Smooth muscle cell (in vitro differentiated cells): Measurements from ENCODE around the gene TCF4. TPM values are rescaled to one million over a fixed set of nuclear protein-coding genes. Genes with fewer than 3 reads are reported as not detected.

Source experiments
- DNase-seq: peaks from one replicate; lab custom pipeline; 2025; ENCODE audit not compliant: unreplicated experiment; lab: John Stamatoyannopoulos, UW
- H2AFZ ChIP-seq: fragments of 200-600 bp; sonication (generic); 2 replicates; pipeline ENCODE4 v1.6.0; 2016; ENCODE audit warnings: antibody characterized with exemption, low read depth, mild to moderate bottlenecking
- H3F3A ChIP-seq: fragments of 200-600 bp; sonication (generic); 2 replicates; pipeline ENCODE4 v1.6.0; 2017; ENCODE audit warnings: antibody characterized with exemption, low read depth
- H3K27ac ChIP-seq: fragments of 200-600 bp; sonication (generic); 2 replicates; pipeline ENCODE4 v1.5.1; 2016; ENCODE audit warnings: low read depth, mild to moderate bottlenecking
- H3K27me3 ChIP-seq: fragments of 200-600 bp; sonication (generic); 2 replicates; pipeline ENCODE4 v1.6.1; 2016; ENCODE audit warnings: low read depth, mild to moderate bottlenecking
- H3K36me3 ChIP-seq: fragments of 200-600 bp; sonication (generic); 2 replicates; pipeline ENCODE4 v1.5.1; 2016; ENCODE audit warnings: low read depth
- H3K4me1 ChIP-seq: fragments of 200-600 bp; sonication (generic); 2 replicates; pipeline ENCODE4 v1.5.1; 2016; ENCODE audit warnings: low read depth
- H3K4me2 ChIP-seq: fragments of 200-600 bp; sonication (generic); 2 replicates; pipeline ENCODE4 v1.6.0; 2016; ENCODE audit warnings: mild to moderate bottlenecking
- H3K4me3 ChIP-seq: fragments of 200-600 bp; sonication (generic); 2 replicates; pipeline ENCODE4 v1.5.1; 2016; ENCODE audit warnings: mild to moderate bottlenecking
- H3K79me2 ChIP-seq: fragments of 200-600 bp; sonication (generic); 2 replicates; pipeline ENCODE4 v1.6.0; 2016; ENCODE audit warnings: low read depth, mild to moderate bottlenecking
- H3K9ac ChIP-seq: fragments of 200-600 bp; sonication (generic); 2 replicates; pipeline ENCODE4 v1.6.0; 2016; ENCODE audit warnings: low read depth
- H3K9me3 ChIP-seq: fragments of 200-600 bp; sonication (generic); replicated peaks from 2 replicates; pipeline ENCODE4 v1.5.1; 2016; ENCODE audit warnings: low read depth
- H4K20me1 ChIP-seq: fragments of 200-600 bp; sonication (generic); 2 replicates; pipeline ENCODE4 v1.6.0; 2016; ENCODE audit warnings: low read depth
- CTCF ChIP-seq: fragments of 200-600 bp; sonication (generic); IDR thresholded peaks from 2 replicates; pipeline ENCODE4 v1.5.1; 2017; ENCODE audit warnings: borderline replicate concordance, mild to moderate bottlenecking, antibody characterized with exemption; ENCODE audit not compliant: insufficient read depth, poor library complexity, severe bottlenecking
- WGBS: methylation state at CpG from one replicate; pipeline ENCODE4 v1.1.7; 2016; ENCODE audit warnings: low lambda C conversion rate; 5-methylcytosine and 5-hydroxymethylcytosine counted together
- polyA plus RNA-seq: library from polyadenylated mRNA; unstranded; fragments of >200 nt; fragmentation: Nextera tagmentation; extraction: Ambion mirVana; gene quantifications from 2 replicates; pipeline ENCODE4 v1.2.1, GENCODE V29; 2016
- total RNA-seq: library from RNA; depleted of rRNA; stranded (reverse); fragments of >200 nt; gene quantifications from 2 replicates; pipeline ENCODE4 v1.2.3, GENCODE V29; 2014

TCF4 gene
- total and polyA plus RNA-seq, 2 experiments from 2014 or later = 105 to 120 TPM

- no peaks in the 10 kb centered on the region for H3K9me3 ChIP-seq
- no peaks in the 10 kb centered on the region for H3K36me3 ChIP-seq
- peaks cover 98% of the 10 kb centered on the region for H3K79me2 ChIP-seq
- no peak for TF ChIP-seq CTCF
- peak overlapping the region; percentile 13 for H3K4me3 ChIP-seq
- peak overlapping the region; percentile 42 for H3K27ac ChIP-seq
- peaks cover 76% of the 10 kb centered on the region for H3K4me1 ChIP-seq
- H3K27me3 ChIP-seq = no peaks in the 10 kb centered on the region
- 20% methylated on average over 7 of the region's 7 CpGs for WGBS
- DNase-seq = no peak
- H3F3A ChIP-seq = peaks cover 5% of the 10 kb centered on the region
- peak overlapping the region; percentile 70 for H3K4me2 ChIP-seq
- peak overlapping the region; percentile 21 for H3K9ac ChIP-seq
- no peak overlapping the region for H2AFZ ChIP-seq
- H4K20me1 ChIP-seq = peaks cover 25% of the 10 kb centered on the region
These were observed 167.9 kb downstream of the TCF4 start for GRCh38 chr18:55419947-55420664.

GRCh38 chr18:55419132-55419946 lies 168.7 kb downstream of the TCF4 start:
- Histone ChIP-seq H2AFZ (no peak overlapping the region), H4K20me1 (peaks cover 20% of the 10 kb centered on the region), H3K4me3 (peak overlapping the region; percentile 13), H3K27ac (peak overlapping the region; percentile 42), H3K79me2 (peaks cover 98% of the 10 kb centered on the region), H3K4me1 (peaks cover 76% of the 10 kb centered on the region), H3K27me3 (no peaks in the 10 kb centered on the region), H3K9ac (no peak overlapping the region), H3K9me3 (no peaks in the 10 kb centered on the region), H3K36me3 (no peaks in the 10 kb centered on the region), H3K4me2 (peak overlapping the region; percentile 70), H3F3A (peaks cover 12% of the 10 kb centered on the region)
- TF ChIP-seq CTCF = no peak
- WGBS = 45% methylated on average over 5 of the region's 5 CpGs
- DNase-seq = no peak

- H3K4me2 ChIP-seq = no peak overlapping the region
These were observed 169.6 kb downstream of the TCF4 start for GRCh38 chr18:55418439-55418838.

More at GRCh38 chr18:55418439-55418838, 169.6 kb downstream of the TCF4 start:
- Histone ChIP-seq H3K36me3 (no peaks in the 10 kb centered on the region), H2AFZ (no peak overlapping the region), H3K79me2 (peaks cover 98% of the 10 kb centered on the region), H3K4me1 (peaks cover 75% of the 10 kb centered on the region), H3K9me3 (no peaks in the 10 kb centered on the region), H3K27me3 (no peaks in the 10 kb centered on the region), H3F3A (peaks cover 14% of the 10 kb centered on the region), H3K4me3 (no peak overlapping the region), H4K20me1 (peaks cover 17% of the 10 kb centered on the region), H3K9ac (no peak overlapping the region), H3K27ac (no peak overlapping the region)
- TF ChIP-seq CTCF = no peak
- DNase-seq = no peak
